Muscle of back (tissue), 13 donors: Measurements from ENCODE around the gene ZNF638. TPM values are rescaled to one million over a fixed set of nuclear protein-coding genes. Genes with fewer than 3 reads are reported as not detected.
A peak's percentile ranks its signal among the peaks of the same experiment; 100 is the strongest.
"Not testable (repeated sequence)": the region's sequence is repeated elsewhere in the genome, so short reads cannot be mapped to it uniquely, and the experiment has no call there.

Source experiments
- DNase-seq, 3 donors: peaks; one replicate each; pipeline versions ENCODE4 v3.0.0 to v3.0.0-alpha.2; 2013
- long read RNA-seq, 9 donors: transcript quantifications; one replicate each; lab custom pipeline, GENCODE V29; 2026
- polyA plus RNA-seq, 10 donors: library from polyadenylated mRNA; unstranded; fragments of 120-200 nt; gene quantifications; one replicate each; pipeline ENCODE4 v1.2.1, GENCODE V29; 2013; ENCODE audit not compliant: insufficient read length in 10 of 10

The ZNF638 gene
- 100 to 1,000 TPM in 6 of 10 donors, 10 to 100 TPM in 4; 76.5 to 136 (median 107) TPM for polyA plus RNA-seq
- long read RNA-seq, donor 1, partial matches to known transcripts = 0 of 6 reads
- long read RNA-seq, donor 1, other reads (novel, unspliced or antisense) = 0 of 6 reads
- long read RNA-seq, donor 2, partial matches to known transcripts = 5 of 7 reads
- long read RNA-seq, donor 2, other reads (novel, unspliced or antisense) = 0 of 7 reads
- long read RNA-seq, donor 3 = 0 reads
- long read RNA-seq, donor 4, partial matches to known transcripts = 0 of 1 reads
- long read RNA-seq, donor 4, other reads (novel, unspliced or antisense) = 0 of 1 reads
- long read RNA-seq, donor 5, full-length matches to known transcripts = 5 of 5 reads
- long read RNA-seq, donor 5, partial matches to known transcripts = 0 of 5 reads
- long read RNA-seq, donor 5, other reads (novel, unspliced or antisense) = 0 of 5 reads
- long read RNA-seq, donor 6, partial matches to known transcripts = 6 of 9 reads
- long read RNA-seq, donor 6, other reads (novel, unspliced or antisense) = 0 of 9 reads
- long read RNA-seq, donor 7, full-length matches to known transcripts = 5 of 5 reads
- long read RNA-seq, donor 7, partial matches to known transcripts = 0 of 5 reads
- long read RNA-seq, donor 7, other reads (novel, unspliced or antisense) = 0 of 5 reads
- long read RNA-seq, donor 8, transcript ZNF638-206 (2 exons, 931 nt) = major isoform, 9 of 16 reads
- long read RNA-seq, donor 8, partial matches to known transcripts = 7 of 16 reads
- long read RNA-seq, donor 8, other reads (novel, unspliced or antisense) = 0 of 16 reads
- long read RNA-seq, donor 9 = 0 reads

GRCh38 chr2:71331581-71332434 lies at the start of gene ZNF638:
ZNF638 (plus strand) TSS chr2:71331782; CDS start chr2:71348955, 17,173 bp downstream.
- DNase-seq = peak; percentile 95 to 99 (median 98)

- DNase-seq = no peak
Measured at GRCh38 chr2:71281950-71282349, 49.6 kb upstream of the ZNF638 start.

- DNase-seq = no peak
Measured at GRCh38 chr2:71282493-71282892, 49.1 kb upstream of the ZNF638 start.

- DNase-seq = no peak
Measured at GRCh38 chr2:71283131-71283530, 48.5 kb upstream of the ZNF638 start.

GRCh38 chr2:71285706-71286105 lies 45.9 kb upstream of the ZNF638 start:
- no peak for DNase-seq

- DNase-seq = no peak
Measured at GRCh38 chr2:71291398-71291797, 40.2 kb upstream of the ZNF638 start.

GRCh38 chr2:71292159-71292558 lies 39.4 kb upstream of the ZNF638 start:
- no peak for DNase-seq

GRCh38 chr2:71298914-71299313 lies 32.7 kb upstream of the ZNF638 start:
- DNase-seq = no peak

- DNase-seq = peak; percentile 30 to 56 (median 34)
Measured at GRCh38 chr2:71299507-71299906, 32.1 kb upstream of the ZNF638 start.

- no peak for DNase-seq
Measured at GRCh38 chr2:71303849-71304248, 27.7 kb upstream of the ZNF638 start.

GRCh38 chr2:71306762-71307161 lies 24.8 kb upstream of the ZNF638 start:
- DNase-seq = peak in 1 of 3 donors; percentile 33

- no peak for DNase-seq
Measured at GRCh38 chr2:71313016-71313766, 18.4 kb upstream of the ZNF638 start.

GRCh38 chr2:71317060-71317459 lies 14.5 kb upstream of the ZNF638 start:
- DNase-seq = no peak

- not testable (repeated sequence) for DNase-seq
Measured at GRCh38 chr2:71317900-71318299, 13.7 kb upstream of the ZNF638 start.

GRCh38 chr2:71323386-71323785 lies 8.2 kb upstream of the ZNF638 start:
- no peak for DNase-seq

- DNase-seq = no peak
Measured at GRCh38 chr2:71326968-71327367, 4.6 kb upstream of the ZNF638 start.

- DNase-seq = no peak
Measured at GRCh38 chr2:71327916-71328315, 3.7 kb upstream of the ZNF638 start.

- no peak for DNase-seq
Measured at GRCh38 chr2:71330155-71330554, 1.4 kb upstream of the ZNF638 start.

GRCh38 chr2:71330585-71331330 lies 824 bp upstream of the ZNF638 start:
- DNase-seq = no peak

GRCh38 chr2:71331331-71331580 lies 326 bp upstream of the ZNF638 start:
- not testable (repeated sequence) for DNase-seq

GRCh38 chr2:71332435-71332796 lies 834 bp downstream of the ZNF638 start:
- DNase-seq = peak in 1 of 3 donors; percentile 22
